Activated B cell treated with CpG ODN at 0.5 μM for 24 hours (primary cell): ENCODE measurements around the gene RNF186. TPM values are rescaled to one million over a fixed set of nuclear protein-coding genes. Genes with fewer than 3 reads are reported as not detected.

Source experiments
- ATAC-seq: fragments of 200-7000 bp; cut with Tn5 transposase; one replicate; pipeline ENCODE4 v1.10.0; 2021; ENCODE audit warnings: low read depth, mild to moderate bottlenecking, moderate library complexity
- CTCF ChIA-PET: fragments of 350-600 bp; sonication (Branson Sonifier 250); formaldehyde crosslinking; loops from one replicate; lab custom pipeline; 2021; ENCODE audit warnings: antibody characterized with exemption; lab: Charles Lee
- POLR2A ChIA-PET: fragments of 350-600 bp; sonication (Branson Sonifier 250); formaldehyde crosslinking; loops from one replicate; lab custom pipeline; 2021; ENCODE audit warnings: antibody characterized with exemption; lab: Charles Lee
- DNase-seq: peaks from one replicate; pipeline ENCODE4 v3.0.0; 2022
- H3K27ac Mint-ChIP-seq: one replicate; pipeline ENCODE4 v1.8.0; 2020; ENCODE audit warnings: mixed read lengths
- H3K27me3 Mint-ChIP-seq: one replicate; pipeline ENCODE4 v1.8.0; 2021; ENCODE audit warnings: mixed read lengths
- H3K36me3 Mint-ChIP-seq: one replicate; pipeline ENCODE4 v1.8.0; 2021; ENCODE audit warnings: low read depth, mixed read lengths
- H3K4me1 Mint-ChIP-seq: one replicate; pipeline ENCODE4 v1.8.0; 2021; ENCODE audit warnings: mixed read lengths
- H3K4me3 Mint-ChIP-seq: one replicate; pipeline ENCODE4 v1.8.0; 2020; ENCODE audit warnings: mild to moderate bottlenecking, mixed read lengths
- H3K9me3 Mint-ChIP-seq: one replicate; pipeline ENCODE4 v1.8.0; 2020; ENCODE audit warnings: mixed read lengths
- intact Hi-C: fragments of 100-400 bp; cut with micrococcal nuclease; formaldehyde crosslinking; loops from one replicate; pipeline ENCODE4 v1.15.1; 2024
- total RNA-seq: library from RNA; stranded (reverse); gene quantifications from 2 replicates; pipeline ENCODE4 v1.2.3, GENCODE V29; 2022
- TF ChIP-seq, protein P1 (sequence below): fragments of 200-600 bp; IDR thresholded peaks from one replicate; pipeline ENCODE4 v1.8.0; 2022; ENCODE audit warnings: antibody characterized with exemption, mild to moderate bottlenecking

Gene RNF186
- total RNA-seq, 1 donor from 2014 or later: not detected

GRCh38 chr1:19813643-19813960 is 1.5 kb downstream of the RNF186 start:
- intact Hi-C loops: loop anchor here (5.0 kb wide), 1 partner anchor 151 kb away; the partner anchor contains the start of gene HTR6
- H3K4me3 Mint-ChIP-seq: no peak overlapping the region
- TF ChIP-seq, protein P1, sequence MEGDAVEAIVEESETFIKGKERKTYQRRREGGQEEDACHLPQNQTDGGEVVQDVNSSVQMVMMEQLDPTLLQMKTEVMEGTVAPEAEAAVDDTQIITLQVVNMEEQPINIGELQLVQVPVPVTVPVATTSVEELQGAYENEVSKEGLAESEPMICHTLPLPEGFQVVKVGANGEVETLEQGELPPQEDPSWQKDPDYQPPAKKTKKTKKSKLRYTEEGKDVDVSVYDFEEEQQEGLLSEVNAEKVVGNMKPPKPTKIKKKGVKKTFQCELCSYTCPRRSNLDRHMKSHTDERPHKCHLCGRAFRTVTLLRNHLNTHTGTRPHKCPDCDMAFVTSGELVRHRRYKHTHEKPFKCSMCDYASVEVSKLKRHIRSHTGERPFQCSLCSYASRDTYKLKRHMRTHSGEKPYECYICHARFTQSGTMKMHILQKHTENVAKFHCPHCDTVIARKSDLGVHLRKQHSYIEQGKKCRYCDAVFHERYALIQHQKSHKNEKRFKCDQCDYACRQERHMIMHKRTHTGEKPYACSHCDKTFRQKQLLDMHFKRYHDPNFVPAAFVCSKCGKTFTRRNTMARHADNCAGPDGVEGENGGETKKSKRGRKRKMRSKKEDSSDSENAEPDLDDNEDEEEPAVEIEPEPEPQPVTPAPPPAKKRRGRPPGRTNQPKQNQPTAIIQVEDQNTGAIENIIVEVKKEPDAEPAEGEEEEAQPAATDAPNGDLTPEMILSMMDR: no peak
- DNase-seq (no peak), ATAC-seq (no peak)
- peaks cover 17% of the 10 kb centered on the region for H3K27me3 Mint-ChIP-seq
- H3K36me3 Mint-ChIP-seq: no peaks in the 10 kb centered on the region
- POLR2A ChIA-PET: no interaction called here
- no peaks in the 10 kb centered on the region for H3K4me1 Mint-ChIP-seq
- no peak overlapping the region for H3K27ac Mint-ChIP-seq
- H3K9me3 Mint-ChIP-seq: no peaks in the 10 kb centered on the region
- CTCF ChIA-PET: no interaction called here

GRCh38 chr1:19812875-19813642 is 2.0 kb downstream of the RNF186 start:
- Mint-ChIP-seq H3K4me1 (no peaks in the 10 kb centered on the region), H3K36me3 (no peaks in the 10 kb centered on the region), H3K9me3 (no peaks in the 10 kb centered on the region), H3K27ac (no peak overlapping the region), H3K27me3 (peaks cover 14% of the 10 kb centered on the region), H3K4me3 (no peak overlapping the region)
- TF ChIP-seq, protein P1: no peak
- ChIA-PET CTCF (no interaction called here), POLR2A (no interaction called here)
- intact Hi-C loops: loop anchor here (5.0 kb wide), 1 partner anchor 151 kb away; the partner anchor contains the start of gene HTR6
- DNase-seq (no peak), ATAC-seq (no peak)

- TF ChIP-seq, protein P1: no peak
- DNase-seq (no peak), ATAC-seq (no peak)
- H3K27me3 Mint-ChIP-seq: peaks cover 14% of the 10 kb centered on the region
- no peaks in the 10 kb centered on the region for H3K4me1 Mint-ChIP-seq
- ChIA-PET POLR2A (no interaction called here), CTCF (no interaction called here)
- no peak overlapping the region for H3K4me3 Mint-ChIP-seq
- no peaks in the 10 kb centered on the region for H3K9me3 Mint-ChIP-seq
- H3K36me3 Mint-ChIP-seq: no peaks in the 10 kb centered on the region
- intact Hi-C loops: loop anchor here (2.0 to 5.0 kb wide), 2 partner anchors 49 to 149 kb away; partner anchors contain the start of gene HTR6
- H3K27ac Mint-ChIP-seq: no peak overlapping the region
Observed at GRCh38 chr1:19811206-19811851, 3.8 kb downstream of the RNF186 start.

DNA sequence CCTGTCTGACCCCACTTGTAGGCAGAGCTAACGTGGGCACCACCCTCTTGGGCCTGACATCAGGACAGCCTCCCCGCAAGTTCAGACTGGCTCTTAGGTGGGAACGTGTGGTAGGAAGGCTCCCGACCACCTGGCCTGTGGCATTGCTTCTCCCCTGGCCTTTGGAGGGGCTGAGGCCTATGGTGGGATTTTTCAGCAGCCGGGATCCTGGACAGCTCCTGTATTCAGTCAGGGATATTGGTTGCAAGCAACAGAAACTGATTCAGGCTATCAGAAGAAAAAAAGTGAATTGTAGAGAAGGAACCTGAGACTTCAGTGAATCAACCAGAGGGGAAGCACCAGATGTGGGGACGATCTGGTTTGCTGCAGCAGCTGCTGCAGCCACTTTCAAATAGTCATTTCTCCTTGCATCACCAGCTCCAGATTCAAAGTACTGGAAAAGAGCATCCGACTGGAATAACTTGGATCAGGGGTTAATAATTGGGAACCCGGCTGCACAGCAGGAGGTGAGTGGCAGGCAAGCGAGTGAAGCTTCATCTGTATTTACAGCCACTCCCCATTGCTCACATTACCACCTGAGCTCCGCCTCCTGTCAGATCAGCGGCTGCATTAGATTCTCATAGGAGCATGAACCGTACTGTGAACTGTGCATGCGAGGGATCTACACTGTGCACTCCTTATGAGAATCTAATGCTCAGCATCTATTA is 5.9 kb downstream of the RNF186 start:
- TF ChIP-seq, protein P1: no peak
- no peak for DNase-seq
- H3K4me1 Mint-ChIP-seq: no peaks in the 10 kb centered on the region
- no peaks in the 10 kb centered on the region for H3K36me3 Mint-ChIP-seq
- POLR2A ChIA-PET: no interaction called here
- CTCF ChIA-PET: no interaction called here
- no peaks in the 10 kb centered on the region for H3K9me3 Mint-ChIP-seq
- no peak overlapping the region for H3K4me3 Mint-ChIP-seq
- peaks cover 16% of the 10 kb centered on the region for H3K27me3 Mint-ChIP-seq
- intact Hi-C loops: no loop called here
- no peak for ATAC-seq
- no peak overlapping the region for H3K27ac Mint-ChIP-seq

DNA sequence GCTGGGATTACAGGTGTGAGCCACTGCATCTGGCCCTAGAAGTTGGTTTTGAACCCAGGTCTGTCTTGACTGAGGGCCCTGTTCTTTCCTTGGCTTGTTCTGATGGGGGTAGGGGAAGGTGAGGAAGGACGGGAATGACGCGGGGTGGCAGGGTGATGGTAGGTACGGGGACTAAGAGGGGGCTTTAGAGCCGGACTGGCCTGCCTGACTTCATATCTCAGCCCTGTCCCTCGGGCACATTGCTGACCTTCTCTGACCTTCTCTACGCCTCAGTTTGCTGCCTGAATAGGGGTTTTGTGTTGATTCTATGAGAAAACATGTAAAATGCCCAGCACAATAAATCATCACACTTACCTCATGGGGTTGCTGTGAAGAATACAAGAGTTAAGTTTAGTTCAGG is 6.7 kb downstream of the RNF186 start:
- H3K27me3 Mint-ChIP-seq: peaks cover 16% of the 10 kb centered on the region
- no peak for DNase-seq
- H3K9me3 Mint-ChIP-seq: no peaks in the 10 kb centered on the region
- CTCF ChIA-PET: no interaction called here
- no peaks in the 10 kb centered on the region for H3K36me3 Mint-ChIP-seq
- intact Hi-C loops: no loop called here
- H3K4me3 Mint-ChIP-seq: no peak overlapping the region
- POLR2A ChIA-PET: no interaction called here
- TF ChIP-seq, protein P1: no peak
- no peak overlapping the region for H3K27ac Mint-ChIP-seq
- no peak for ATAC-seq
- no peaks in the 10 kb centered on the region for H3K4me1 Mint-ChIP-seq
